ENCODE results near the gene MYCBPAP.

Gene MYCBPAP

DNA sequence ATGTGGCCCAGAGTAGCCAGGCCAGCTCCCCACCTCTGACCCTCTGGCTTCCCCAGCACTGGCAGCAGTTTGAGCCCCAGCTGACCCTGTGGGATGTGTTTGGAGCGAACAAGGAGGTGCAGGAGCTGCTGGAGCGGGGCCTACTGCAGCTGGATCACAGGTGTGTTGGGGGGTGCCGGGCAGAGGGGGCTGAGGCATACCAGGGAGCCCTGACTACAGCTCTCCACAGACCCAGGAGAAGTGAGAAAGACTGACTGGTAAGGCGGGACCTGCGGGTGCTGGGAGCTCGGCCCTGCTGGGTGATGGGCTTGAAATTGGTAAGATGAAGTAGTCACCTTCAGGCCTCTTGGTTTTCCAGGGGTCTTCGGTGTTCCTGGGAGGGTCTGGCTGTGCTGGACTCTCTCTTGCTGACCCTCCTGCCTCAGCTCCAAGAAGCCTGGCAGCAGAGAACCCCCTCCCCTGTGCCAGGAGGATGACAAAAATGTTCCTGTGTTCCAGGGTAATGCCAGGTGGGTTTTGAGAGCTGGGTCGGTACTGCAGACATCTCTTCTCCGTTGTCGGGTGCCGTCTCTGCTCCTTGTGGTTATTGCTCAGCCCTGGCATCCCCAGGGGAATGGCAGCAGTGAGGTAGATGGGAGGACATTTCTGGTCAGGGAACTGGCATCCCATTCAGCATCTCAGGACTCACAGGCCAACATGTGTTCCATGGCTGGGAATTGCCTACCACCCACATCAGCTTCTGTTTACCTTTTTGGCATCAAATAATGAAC is 23.7 kb upstream of the MYCBPAP start:
- H3K27ac Mint-ChIP-seq = peak overlapping the region; percentile 17 to 20
- H3K27me3 Mint-ChIP-seq = no peaks in the 10 kb centered on the region
- peaks cover 15 to 19% of the 10 kb centered on the region in 2 donors for H3K4me1 Mint-ChIP-seq (ENCODE audit: low read depth in 2 of 2)
- ATAC-seq (replicated peaks) = no peak
- H3K9me3 Mint-ChIP-seq = no peaks in the 10 kb centered on the region
- H3K4me3 Mint-ChIP-seq = no peak overlapping the region
- DNase-seq = no peak
- peaks cover 34% of the 10 kb centered on the region for H3K36me3 Mint-ChIP-seq (ENCODE audit: insufficient read depth)

DNA sequence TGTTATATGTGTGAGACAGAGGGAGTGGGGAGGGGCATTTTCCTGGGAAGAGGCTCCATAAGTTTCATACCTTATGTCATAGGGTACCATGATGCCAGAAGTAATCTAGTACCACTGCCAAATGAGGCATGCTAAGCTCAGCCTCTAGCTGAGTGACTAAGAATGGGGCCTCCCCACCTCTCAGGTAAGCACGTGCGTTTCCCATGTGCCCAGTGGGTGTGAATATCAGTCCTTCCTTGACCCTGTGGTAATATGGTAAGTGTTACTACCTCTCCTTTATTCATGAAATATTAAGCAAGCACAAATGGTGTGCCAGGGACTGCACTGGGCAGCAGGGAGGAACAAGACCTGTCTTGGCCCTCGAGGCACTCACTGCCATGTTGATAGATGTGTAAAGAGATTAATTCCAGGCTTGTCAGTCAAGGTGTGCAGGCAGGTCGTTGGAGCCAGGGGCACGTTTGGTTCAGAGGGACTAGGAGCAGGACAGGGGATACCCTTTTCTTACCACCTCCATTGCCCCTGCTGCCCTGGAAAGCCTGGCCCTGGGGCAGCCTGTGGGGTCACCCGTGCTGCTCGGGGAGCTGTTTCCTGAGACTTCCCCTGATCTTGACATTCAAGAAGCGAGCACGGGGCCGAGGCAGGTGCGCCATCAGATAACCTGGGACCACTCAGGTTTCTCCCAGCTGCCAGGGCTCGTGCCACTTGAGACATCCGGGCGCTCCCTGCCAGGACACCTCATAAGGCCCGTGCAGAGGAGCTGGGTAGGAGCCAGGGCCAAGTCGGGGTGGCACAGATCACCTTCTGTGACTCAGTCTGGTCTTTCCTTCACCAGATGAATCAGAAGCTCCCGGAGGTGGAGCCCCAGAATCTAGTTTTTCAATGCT is 20.8 kb upstream of the MYCBPAP start:
- peaks cover 26% of the 10 kb centered on the region for H3K36me3 Mint-ChIP-seq (ENCODE audit: insufficient read depth)
- H3K27me3 Mint-ChIP-seq = no peaks in the 10 kb centered on the region
- no peaks in the 10 kb centered on the region for H3K9me3 Mint-ChIP-seq
- DNase-seq = no peak
- H3K27ac Mint-ChIP-seq = no peak overlapping the region
- peaks cover 4% of the 10 kb centered on the region in 2 donors for H3K4me1 Mint-ChIP-seq (ENCODE audit: low read depth in 2 of 2)
- ATAC-seq (replicated peaks) = no peak
- no peak overlapping the region for H3K4me3 Mint-ChIP-seq

DNA sequence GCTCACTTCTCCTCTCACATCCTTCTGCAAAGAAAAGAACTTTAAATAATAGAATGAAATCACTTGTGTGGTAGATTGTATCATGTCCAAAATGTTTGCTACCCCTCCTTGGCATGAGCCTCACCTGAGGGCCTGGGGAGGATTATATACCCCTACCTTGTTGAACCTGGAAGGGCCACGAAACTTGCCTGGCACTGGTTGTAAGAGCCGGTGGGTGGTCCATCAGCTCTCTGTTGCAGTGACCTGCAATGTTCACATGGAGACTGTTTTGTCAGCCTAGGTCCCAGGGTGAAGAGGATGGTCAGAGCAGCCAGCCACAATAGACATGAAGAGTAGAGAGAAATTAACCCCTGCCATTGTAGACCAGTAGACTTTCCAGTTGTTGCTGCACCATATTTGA is 19.4 kb upstream of the MYCBPAP start:
- H3K4me3 Mint-ChIP-seq = no peak overlapping the region
- H3K36me3 Mint-ChIP-seq (ENCODE audit: insufficient read depth) = peaks cover 13% of the 10 kb centered on the region
- ATAC-seq (replicated peaks) = no peak
- no peaks in the 10 kb centered on the region for H3K9me3 Mint-ChIP-seq
- H3K27me3 Mint-ChIP-seq = no peaks in the 10 kb centered on the region
- no peak for DNase-seq
- no peaks in the 10 kb centered on the region for H3K4me1 Mint-ChIP-seq (ENCODE audit: low read depth in 2 of 2)
- H3K27ac Mint-ChIP-seq = peak overlapping the region in 1 of 2 donors; percentile 44

DNA sequence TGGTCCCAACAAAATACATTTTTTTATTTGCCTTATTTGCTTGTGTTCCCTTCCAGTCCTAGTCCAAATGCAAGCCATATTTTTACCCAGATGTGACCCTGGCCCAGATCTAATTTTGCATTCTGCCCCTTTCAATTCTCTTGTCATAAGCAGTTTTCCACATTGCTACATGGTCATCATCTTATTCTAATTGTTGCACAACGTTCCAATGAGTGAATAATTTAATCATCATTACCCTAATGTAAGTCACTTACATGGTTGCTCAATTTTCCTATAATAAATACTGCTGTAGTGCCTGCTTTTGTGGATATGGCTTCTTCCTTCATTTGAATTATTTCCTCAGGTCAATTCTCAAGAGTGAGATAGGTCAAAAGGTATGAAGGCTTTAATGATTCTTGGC is 16.7 kb upstream of the MYCBPAP start:
- H3K4me3 Mint-ChIP-seq = no peak overlapping the region
- peaks cover 0 to 2% of the 10 kb centered on the region in 2 donors for H3K27me3 Mint-ChIP-seq
- no peaks in the 10 kb centered on the region for H3K4me1 Mint-ChIP-seq (ENCODE audit: low read depth in 2 of 2)
- H3K36me3 Mint-ChIP-seq (ENCODE audit: insufficient read depth) = peaks cover 2% of the 10 kb centered on the region
- no peak for ATAC-seq (replicated peaks)
- no peak for DNase-seq
- no peak overlapping the region for H3K27ac Mint-ChIP-seq
- no peaks in the 10 kb centered on the region for H3K9me3 Mint-ChIP-seq

DNA sequence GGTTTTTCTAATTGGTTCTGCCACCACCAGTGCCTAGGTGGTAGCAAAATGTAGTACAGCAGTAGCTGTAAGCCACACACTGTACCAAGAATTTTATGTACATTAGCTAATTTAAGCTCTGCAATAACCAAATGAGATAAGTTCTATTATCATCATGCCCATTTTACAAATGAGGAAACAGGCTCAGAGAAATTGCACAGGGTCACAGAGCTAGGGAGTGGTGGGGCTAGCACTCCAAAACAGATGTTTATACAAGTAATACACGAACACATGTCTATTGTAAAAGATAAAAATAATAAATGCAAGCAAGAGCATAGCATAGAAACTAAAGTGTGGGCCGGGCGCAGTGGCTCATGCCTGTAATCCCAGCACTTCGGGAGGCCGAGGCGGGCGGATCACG is 16.0 kb upstream of the MYCBPAP start:
- Mint-ChIP-seq H3K4me1 (ENCODE audit: low read depth in 2 of 2) (no peaks in the 10 kb centered on the region), H3K4me3 (no peak overlapping the region), H3K9me3 (no peaks in the 10 kb centered on the region), H3K36me3 (ENCODE audit: insufficient read depth) (peaks cover 3% of the 10 kb centered on the region), H3K27ac (no peak overlapping the region), H3K27me3 (peaks cover 0 to 5% of the 10 kb centered on the region in 2 donors)
- ATAC-seq (replicated peaks) (no peak), DNase-seq (no peak)

DNA sequence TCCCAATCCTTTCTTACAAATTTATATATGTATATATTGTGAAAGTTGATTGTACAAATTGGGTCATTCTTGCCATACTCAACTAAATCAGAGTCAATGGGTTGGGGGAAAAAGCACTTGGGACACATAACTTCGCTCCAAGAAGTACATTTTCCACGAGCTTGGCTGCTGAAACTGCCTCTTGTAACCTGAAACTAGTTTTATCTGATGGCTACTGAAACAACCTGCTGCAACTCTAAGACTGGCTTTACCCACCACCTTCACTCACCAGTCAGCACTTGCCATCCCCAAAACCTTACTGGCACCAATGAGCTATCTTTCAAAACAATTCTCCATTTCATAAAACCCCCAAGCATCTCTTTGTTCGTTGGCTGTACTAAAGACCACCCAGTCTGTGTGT is 14.5 kb upstream of the MYCBPAP start:
- Mint-ChIP-seq H3K36me3 (ENCODE audit: insufficient read depth) (peaks cover 3% of the 10 kb centered on the region), H3K9me3 (no peaks in the 10 kb centered on the region), H3K27me3 (peaks cover 0 to 5% of the 10 kb centered on the region in 2 donors), H3K4me1 (ENCODE audit: low read depth in 2 of 2) (no peaks in the 10 kb centered on the region), H3K27ac (no peak overlapping the region), H3K4me3 (no peak overlapping the region)
- DNase-seq (no peak), ATAC-seq (replicated peaks) (no peak)

DNA sequence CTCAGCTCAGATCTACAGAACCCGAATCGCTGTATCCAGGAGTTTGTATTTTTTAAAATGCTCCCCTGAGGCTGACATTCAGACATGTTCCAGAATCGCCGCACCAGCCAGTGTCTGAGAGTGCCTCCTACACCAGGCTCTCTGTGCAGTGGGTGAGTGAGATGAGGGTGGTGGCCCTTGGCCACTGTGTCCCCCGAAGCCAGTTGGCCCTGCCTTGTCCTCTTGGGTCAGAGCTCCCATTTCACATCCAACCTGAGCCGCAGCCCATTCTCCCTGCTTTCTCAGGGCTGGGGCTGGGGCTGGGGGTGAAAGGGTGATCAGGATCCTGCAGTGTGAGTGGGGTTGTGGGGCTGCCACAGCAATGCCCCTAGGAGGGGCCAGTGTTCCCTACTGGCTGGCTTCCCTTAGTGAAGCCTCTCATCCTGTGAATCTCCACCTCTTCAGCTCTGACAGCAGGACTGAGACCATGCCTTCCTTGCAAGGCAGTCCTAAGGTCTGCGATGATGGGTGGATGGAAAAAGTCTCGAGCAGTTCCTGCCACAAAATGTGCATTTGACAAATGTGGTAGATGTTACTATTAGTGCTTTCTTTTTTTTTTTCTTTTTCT is 12.9 kb upstream of the MYCBPAP start:
- no peaks in the 10 kb centered on the region for H3K9me3 Mint-ChIP-seq
- ATAC-seq (replicated peaks) (no peak), DNase-seq (no peak)
- peaks cover 0 to 5% of the 10 kb centered on the region in 2 donors for H3K27me3 Mint-ChIP-seq
- H3K36me3 Mint-ChIP-seq (ENCODE audit: insufficient read depth) = peaks cover 3% of the 10 kb centered on the region
- H3K4me3 Mint-ChIP-seq = no peak overlapping the region
- H3K27ac Mint-ChIP-seq = no peak overlapping the region
- no peaks in the 10 kb centered on the region for H3K4me1 Mint-ChIP-seq (ENCODE audit: low read depth in 2 of 2)

DNA sequence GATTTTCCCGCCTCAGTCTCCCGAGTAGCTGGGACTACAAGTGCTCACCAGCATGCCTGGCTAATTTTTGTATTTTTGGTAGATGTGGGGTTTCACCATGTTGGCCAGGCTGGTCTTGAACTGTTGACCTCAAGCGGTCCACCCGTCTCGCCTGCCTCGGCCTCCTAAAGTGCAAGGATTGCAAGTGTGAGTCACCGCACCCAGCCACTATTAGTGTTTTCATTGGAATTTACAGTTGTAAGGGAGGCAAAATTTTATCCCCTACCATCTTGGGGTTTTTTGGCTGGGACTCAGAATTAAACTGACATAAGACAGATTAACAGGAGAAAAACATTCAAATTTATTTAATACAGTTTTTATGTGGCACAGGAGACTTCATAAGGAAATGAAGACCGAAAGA is 12.3 kb upstream of the MYCBPAP start:
- H3K4me3 Mint-ChIP-seq = no peak overlapping the region
- no peaks in the 10 kb centered on the region for H3K4me1 Mint-ChIP-seq (ENCODE audit: low read depth in 2 of 2)
- peaks cover 3% of the 10 kb centered on the region for H3K36me3 Mint-ChIP-seq (ENCODE audit: insufficient read depth)
- no peaks in the 10 kb centered on the region for H3K9me3 Mint-ChIP-seq
- ATAC-seq (replicated peaks) (no peak), DNase-seq (no peak)
- no peak overlapping the region for H3K27ac Mint-ChIP-seq
- H3K27me3 Mint-ChIP-seq = peaks cover 0 to 5% of the 10 kb centered on the region in 2 donors

DNA sequence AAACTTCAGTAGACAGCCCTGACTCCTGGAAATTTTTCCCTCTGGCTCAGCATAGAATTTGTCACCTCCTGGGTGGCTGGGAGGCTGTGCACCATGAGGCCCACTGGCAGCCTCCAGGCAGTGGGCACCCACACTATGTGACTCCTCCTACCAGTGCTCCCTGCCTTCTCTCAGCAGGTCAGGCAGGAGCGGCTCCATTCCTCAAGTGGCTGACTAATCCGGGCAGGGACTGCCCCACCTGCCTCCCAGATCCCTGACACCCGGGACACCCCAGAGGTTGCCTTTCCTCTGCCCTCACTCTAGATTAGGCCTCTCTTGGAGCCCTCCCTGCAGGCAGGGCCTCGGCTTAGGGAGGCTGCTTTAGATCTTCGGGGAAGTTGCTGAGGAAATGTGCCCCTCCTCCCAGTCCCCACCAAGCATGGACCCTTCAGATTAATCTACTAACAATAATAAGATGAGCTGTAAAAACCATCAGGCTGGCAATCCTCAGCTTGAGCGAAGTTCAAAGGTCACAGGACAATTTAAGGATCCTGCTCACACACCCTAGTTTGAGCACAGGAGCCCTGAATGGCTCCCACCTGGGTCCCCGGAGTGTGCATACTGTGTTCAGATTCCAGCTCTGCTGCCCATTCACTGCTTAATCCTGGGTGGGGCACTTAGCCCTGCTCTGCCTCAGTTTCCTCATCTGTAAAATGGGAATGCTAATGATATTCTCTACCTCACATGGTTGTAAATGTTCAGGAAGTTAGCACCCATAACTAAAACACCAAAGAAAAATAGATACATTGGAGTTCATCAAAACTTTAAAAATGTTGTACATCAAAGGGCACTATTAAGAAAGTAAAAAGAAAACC is 10.0 kb upstream of the MYCBPAP start:
- ATAC-seq (replicated peaks) (no peak), DNase-seq (no peak)
- no peaks in the 10 kb centered on the region for H3K4me1 Mint-ChIP-seq (ENCODE audit: low read depth in 2 of 2)
- peaks cover 0 to 5% of the 10 kb centered on the region in 2 donors for H3K27me3 Mint-ChIP-seq
- H3K4me3 Mint-ChIP-seq = no peak overlapping the region
- peaks cover 3% of the 10 kb centered on the region for H3K36me3 Mint-ChIP-seq (ENCODE audit: insufficient read depth)
- H3K27ac Mint-ChIP-seq = no peak overlapping the region
- no peaks in the 10 kb centered on the region for H3K9me3 Mint-ChIP-seq

DNA sequence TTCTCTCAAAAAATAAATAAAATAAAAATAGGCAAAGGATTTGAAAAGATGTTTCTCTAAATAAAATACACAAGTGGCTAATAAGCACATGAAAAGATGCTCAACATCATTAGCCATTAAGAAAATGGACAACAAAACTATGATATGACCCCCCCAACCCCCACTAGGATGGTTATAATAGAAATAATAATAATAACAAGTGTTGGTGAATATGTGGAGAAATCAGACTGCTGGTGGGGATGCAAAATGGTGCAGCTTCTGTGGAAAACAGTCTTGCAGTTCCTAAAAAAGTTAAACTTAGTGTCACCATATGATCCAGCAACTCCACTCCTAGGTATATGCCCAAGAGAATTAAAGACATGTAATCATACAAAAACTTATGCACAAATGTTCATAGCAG is 9.0 kb upstream of the MYCBPAP start:
- Mint-ChIP-seq H3K4me3 (no peak overlapping the region), H3K9me3 (no peaks in the 10 kb centered on the region), H3K27me3 (peaks cover 0 to 5% of the 10 kb centered on the region in 2 donors), H3K4me1 (ENCODE audit: low read depth in 2 of 2) (peaks cover 0 to 4% of the 10 kb centered on the region in 2 donors), H3K36me3 (ENCODE audit: insufficient read depth) (peaks cover 3% of the 10 kb centered on the region), H3K27ac (no peak overlapping the region)
- DNase-seq (no peak), ATAC-seq (replicated peaks) (no peak)

DNA sequence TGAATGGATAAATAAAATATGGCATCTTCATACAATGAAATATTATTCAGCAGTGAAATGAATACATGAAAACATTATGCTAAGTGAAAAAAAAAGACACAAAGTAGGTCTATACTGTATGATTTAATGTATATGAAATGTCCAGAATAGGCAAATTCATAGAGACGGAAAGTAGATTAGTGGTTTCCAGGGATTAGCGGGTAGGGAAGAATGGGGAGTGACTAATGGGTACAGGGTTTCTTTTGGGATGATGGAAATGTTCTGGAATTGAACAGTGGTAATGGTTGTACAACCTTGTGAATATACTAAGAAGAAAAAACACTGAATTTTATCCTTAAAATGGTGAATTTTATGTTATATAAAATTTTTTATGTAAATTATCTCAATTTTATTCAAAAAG is 8.5 kb upstream of the MYCBPAP start:
- H3K36me3 Mint-ChIP-seq (ENCODE audit: insufficient read depth) = peaks cover 3% of the 10 kb centered on the region
- no peaks in the 10 kb centered on the region for H3K9me3 Mint-ChIP-seq
- no peak for ATAC-seq (replicated peaks)
- H3K27ac Mint-ChIP-seq = no peak overlapping the region
- H3K27me3 Mint-ChIP-seq = peaks cover 0 to 5% of the 10 kb centered on the region in 2 donors
- peaks cover 0 to 4% of the 10 kb centered on the region in 2 donors for H3K4me1 Mint-ChIP-seq (ENCODE audit: low read depth in 2 of 2)
- DNase-seq = no peak
- H3K4me3 Mint-ChIP-seq = no peak overlapping the region

DNA sequence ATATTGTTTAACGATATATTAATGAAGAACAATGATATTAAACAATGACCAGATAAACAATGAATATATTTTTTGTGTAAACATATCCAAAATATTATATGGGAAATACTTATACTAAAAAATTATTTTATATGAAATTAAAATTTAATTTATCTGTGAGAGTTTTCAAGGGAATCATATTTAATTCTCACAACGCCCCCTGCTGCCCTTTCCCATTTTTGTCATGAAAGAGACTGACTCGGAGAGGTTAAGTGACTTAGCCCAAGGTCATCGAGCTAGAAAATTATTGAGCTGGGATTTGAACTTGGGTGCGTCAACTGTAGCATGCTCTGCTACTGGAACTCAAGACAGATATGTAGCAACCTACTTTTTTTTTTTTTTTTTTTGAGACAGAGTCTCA is 7.2 kb upstream of the MYCBPAP start:
- H3K36me3 Mint-ChIP-seq (ENCODE audit: insufficient read depth) = peaks cover 3% of the 10 kb centered on the region
- no peaks in the 10 kb centered on the region for H3K9me3 Mint-ChIP-seq
- no peak overlapping the region for H3K27ac Mint-ChIP-seq
- ATAC-seq (replicated peaks) = no peak
- peaks cover 0 to 5% of the 10 kb centered on the region in 2 donors for H3K27me3 Mint-ChIP-seq
- peaks cover 0 to 6% of the 10 kb centered on the region in 2 donors for H3K4me1 Mint-ChIP-seq (ENCODE audit: low read depth in 2 of 2)
- H3K4me3 Mint-ChIP-seq = no peak overlapping the region
- peak in 1 of 3 experiments; percentile 19 for DNase-seq

All from effector memory CD8-positive, alpha-beta T cell (primary cell).